HG02623 (cell line): Measurements from ENCODE around the gene SPON2.
A peak's percentile ranks its signal among the peaks of the same experiment; 100 is the strongest.
"Not testable (repeated sequence)": the region's sequence is repeated elsewhere in the genome, so short reads cannot be mapped to it uniquely, and the experiment has no call there.

Experiments
- ATAC-seq: cut with Tn5 transposase; IDR thresholded peaks from one replicate; pipeline ENCODE4 v1.9.1; 2021; ENCODE audit warnings: moderate library complexity; ENCODE audit not compliant: unreplicated experiment

Gene SPON2

DNA sequence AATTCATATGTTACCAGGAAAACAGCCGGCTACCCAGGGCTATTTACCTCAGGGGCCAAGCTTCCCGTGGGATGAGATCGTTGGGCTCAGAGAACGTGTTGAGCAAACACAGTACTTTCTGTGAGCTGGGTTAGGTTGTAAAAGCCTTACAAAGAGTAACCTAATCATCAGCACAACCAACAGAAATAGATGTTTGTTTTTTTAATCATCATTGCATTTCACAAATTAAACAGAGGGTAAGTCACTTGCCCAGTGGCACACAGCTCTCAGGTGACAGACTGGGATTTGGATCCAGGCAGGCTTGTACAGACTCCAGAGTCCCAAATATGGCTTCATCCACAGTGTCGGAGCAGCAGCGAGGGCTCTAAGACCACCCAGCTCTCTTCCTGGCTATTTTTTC is 20.1 kb downstream of the SPON2 start:
- no peak for ATAC-seq

DNA sequence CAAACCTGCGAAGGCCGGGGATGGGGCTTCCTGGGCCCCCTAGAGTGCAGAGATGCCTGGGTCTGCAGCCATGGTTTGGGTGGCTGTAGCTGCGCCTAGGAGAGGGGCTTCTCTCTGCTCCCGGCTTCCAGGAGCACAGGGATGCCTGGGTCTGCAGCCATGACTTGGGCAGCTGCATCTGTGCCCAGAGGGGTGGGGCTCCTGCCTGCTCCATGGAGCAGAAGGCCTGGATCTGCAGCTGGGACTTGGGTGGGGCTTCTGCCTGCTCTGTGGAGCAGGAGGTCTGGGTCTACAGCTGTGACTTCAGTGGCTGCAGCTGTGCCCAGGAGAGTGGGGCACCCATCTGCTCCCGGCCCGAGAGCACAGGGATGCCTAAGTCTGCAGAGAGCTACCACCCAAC is 20.8 kb downstream of the SPON2 start:
- no peak for ATAC-seq

DNA sequence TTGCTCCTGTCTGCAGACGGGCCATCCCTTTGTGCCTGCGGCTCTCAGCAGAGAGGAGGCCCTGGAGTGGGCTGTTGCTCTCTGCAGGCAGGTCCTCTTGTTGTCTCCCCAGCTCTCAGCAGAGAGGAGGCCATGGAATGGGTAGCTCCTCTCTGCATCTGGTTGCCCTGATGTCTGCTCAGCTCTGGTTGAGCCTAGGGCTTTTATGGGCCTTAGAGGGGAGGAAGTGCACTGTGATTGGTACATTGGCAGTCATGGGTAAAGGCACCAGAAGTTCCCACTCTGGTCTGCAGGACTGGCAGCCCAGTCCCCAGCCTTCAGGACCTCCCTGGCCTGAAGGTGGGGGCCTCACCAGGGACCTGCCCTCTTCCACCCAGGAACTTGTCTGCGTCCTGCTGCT is 21.5 kb downstream of the SPON2 start:
- no peak for ATAC-seq

DNA sequence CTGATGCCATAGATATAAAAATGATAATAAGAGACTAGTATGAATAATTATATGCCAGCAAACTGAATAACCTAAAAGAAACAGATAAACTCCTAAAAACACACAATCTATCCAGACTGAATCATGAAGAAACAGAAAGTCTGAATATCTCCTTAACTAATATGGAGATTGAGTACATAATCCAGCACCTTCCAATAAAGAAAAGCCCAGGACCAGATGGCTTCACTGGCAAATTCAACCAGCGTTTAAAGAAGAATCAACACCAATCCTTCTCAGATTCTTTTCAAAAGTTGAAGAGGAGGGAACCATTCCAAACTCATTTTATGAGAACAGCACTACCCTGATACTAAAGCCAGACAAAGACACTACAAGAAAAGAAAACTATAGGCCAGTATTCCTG is 32.5 kb downstream of the SPON2 start:
- ATAC-seq: no peak

DNA sequence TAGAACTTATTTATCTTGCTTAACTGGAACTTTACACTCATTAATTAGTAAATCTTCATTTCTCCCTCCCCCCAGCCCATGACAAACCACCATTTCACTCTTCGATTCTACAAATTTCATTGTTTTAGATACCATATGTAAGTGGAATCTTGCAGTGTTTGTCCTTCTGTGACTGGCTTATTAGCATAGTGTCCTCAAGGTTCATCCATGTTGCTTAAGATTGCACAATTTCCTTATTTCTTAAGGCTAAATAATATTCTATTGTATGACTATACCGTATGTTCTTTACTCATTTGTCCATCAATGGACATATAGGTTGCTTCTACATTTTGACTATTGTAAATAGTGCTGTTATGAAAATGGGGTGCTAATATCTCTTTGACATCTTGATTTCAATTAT is 34.5 kb downstream of the SPON2 start:
- ATAC-seq: no peak

DNA sequence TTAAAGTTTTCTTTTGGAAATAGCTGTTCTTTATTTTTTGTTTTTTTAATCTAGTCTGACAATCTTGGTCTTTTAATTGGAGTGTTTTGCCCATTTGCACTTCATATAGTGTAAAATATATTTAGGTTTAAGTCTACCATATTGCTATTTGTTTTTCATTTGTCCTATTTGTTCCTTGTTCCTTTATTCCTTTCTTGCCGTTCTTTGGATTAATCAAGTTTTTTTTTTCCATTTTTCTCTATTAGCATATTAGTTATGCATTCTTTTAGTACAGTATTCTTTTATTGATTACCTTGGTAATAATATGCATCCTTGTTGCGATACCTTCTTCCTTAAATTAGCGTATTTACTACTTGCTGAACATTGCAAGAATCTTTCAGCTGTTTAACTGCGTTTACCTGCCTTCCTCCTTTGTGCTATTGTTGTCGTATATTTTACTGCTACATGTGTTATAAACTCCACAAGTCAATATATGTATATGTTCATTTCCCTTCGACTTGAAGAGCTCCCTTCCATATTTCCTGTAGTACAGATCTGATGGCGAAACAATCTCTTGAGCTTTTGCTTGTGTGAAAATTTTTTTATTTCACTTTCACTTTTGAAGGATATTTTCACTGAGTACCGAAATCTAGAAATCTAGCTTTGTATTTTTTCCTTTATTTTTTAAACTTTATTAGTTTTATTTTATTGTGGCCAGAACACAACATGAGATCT is 35.2 kb downstream of the SPON2 start:
- no peak for ATAC-seq

DNA sequence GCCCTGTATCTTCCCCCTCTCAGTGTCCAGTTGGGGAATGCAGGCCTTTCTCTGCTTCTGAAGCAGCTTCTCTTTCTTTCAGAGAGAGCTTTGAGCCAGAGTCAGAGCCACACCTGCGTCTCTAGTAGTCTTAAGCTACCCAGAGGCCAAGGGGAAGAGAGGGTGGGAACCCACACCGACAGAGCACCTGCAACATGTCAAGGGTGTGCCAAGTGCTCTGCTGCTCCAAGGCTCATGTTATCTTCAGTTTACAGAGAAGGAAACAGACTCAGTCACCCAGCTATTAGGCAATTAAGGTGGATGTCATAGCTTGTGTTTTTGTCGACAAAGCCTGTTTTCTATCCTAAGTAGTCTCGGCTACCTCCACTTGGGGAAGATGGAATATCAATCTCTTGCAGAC is 36.3 kb downstream of the SPON2 start:
- ATAC-seq: no peak

DNA sequence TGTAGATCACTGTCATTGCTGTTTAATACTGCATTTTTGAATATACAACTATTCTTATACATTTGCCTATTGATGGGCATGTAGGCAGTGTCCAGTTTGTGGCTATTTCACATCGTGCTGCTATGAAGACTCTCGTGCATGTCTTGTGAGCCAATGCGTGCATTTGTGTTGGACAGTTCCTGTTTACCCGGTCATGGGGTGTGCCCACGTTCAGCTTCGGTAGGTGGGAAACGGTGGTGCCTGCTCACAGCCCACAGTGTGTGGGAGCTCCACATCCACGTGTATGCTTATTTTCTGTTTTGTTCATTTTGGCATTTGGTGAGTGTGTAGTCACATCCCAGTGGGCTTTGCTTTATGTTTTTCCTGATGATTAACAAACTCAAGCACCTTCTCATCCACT is 39.4 kb downstream of the SPON2 start:
- no peak for ATAC-seq

DNA sequence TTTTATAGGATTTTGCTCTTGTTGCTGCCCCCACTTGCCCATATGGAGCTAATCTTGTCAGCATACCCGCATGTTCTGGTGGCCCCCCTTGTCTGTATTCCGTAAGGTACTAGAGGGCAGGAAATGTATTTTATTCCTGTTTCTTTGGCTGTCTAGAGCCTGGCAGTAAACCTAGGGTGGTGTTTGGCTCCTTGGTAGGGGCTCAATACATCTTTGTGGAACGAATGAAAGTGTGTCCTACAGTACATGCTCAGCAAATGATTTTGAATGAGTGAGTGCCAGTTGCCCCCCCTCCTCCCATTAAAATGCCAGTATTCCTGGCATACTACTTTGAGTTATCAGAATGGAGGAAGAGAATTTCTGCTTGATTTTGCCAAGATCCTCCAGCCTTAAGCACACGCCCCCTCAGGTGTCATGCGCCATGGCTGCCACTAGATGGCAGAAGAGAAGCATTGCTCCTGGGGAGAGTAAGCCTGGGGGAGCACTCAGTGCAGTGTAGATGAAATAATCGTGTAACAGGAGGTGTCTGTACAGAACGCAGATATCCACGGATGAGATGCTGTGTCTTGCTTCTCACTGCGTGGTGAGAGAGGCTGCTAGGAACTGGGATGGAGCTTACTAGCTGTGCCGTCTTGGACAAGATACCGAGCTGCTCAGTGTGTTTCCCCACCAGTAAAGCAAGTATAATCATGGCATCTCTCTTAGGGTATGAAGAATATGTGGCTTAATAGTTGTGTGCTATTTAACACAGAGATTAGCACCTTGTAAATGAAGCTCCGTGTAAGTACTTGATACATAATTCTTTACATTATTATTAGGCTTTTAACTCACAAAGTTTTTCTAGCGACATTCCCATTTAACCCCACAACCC is 41.8 kb downstream of the SPON2 start:
- ATAC-seq: peak; percentile 72

DNA sequence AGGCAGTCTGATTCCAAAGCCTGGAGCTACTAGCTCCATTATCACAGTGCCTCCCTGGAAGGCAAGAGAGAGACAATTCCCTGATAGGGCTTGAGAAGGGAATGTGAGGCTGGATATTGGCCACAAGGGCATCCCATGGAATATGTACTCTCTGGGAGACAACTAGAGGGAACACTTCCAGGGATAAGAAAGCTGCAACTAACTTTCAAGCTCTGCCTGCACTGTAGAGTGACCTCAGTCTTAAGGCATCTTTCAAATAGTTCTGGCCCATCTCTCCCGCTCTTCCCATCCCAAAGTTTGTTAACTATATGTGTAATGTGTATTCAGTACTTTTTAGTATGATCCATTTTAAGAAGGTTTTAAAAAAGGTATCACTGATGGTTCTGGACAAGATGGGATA is 45.9 kb downstream of the SPON2 start:
- no peak for ATAC-seq

DNA sequence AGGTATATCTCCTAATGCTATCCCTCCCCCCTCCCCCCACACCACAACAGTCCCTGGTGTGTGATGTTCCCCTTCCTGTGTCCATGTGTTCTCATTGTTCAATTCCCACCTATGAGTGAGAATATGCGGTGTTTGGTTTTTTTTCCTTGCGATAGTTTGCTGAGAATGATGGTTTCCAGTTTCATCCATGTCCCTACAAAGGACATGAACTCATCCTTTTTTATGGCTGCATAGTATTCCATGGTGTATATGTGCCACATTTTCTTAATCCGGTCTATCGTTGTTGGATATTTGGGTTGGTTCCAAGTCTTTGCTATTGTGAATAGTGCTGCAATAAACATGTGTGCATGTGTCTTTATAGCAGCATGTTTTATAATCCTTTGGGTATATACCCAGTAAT is 46.9 kb downstream of the SPON2 start:
- ATAC-seq: not testable (repeated sequence)

DNA sequence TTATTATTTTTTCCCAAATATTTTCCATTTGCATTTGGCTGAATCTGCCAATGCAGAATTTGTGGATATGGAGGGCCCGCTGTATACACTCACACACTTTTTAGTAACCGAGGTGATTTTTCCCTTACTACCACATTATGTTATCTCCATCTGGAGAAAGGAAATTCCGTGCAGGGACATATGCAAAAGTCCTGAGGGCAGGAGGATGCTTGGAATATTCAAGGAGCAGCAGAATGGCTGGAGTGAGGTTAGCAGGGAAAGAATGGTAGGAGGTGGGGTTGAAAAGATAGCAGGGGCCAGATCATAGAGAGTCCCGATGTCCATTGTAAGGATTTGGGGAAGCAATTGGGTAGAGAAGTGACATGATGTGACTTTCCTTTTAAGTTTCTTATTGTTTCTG is 47.6 kb downstream of the SPON2 start:
- no peak for ATAC-seq

DNA sequence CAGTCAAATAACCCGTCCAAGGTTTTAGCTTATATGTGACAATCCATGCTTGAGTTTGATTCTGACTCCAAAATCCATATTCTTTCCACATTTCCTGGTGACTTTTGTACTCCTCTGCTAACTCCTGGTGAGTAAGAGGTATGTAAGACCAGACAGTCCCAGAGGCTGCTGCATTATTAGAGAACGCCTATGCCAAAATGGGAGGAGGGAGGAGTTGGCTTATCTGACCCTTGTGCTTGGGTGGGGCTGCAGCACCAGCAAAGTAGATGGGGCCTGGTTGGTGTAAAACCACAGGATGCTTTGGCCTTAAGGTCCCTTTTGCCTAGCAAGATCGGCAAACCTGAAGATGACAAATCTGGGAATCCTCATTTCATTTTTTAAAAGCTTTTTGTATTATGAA is 49.9 kb downstream of the SPON2 start:
- no peak for ATAC-seq
